ENCODE data around the gene ANXA11.
A peak's percentile ranks its signal among the peaks of the same experiment; 100 is the strongest.
"Not testable (repeated sequence)": the region's sequence is repeated elsewhere in the genome, so short reads cannot be mapped to it uniquely, and the experiment has no call there.

ANXA11 gene

DNA sequence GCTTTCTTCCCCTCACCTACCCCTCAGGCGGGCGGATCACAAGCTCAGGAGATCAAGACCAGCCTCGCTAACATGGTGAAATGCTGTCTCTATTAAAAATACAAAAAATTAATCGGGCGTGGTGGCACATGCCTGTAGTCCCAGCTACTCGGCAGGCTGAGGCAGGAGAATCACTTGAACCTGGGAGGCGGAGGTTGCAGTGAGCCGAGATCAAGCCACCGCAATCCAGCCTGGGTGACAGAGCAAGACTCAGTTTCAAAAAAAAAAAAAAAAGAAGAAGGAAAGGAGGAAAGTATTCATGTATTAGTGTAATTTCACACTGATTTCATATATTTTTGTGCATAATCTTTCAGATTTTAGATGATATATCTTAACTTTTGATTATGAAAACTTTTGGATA is 71.7 kb downstream of the ANXA11 start:
- WGBS, 2 donors (ENCODE audit: extremely low coverage in 2 of 2, insufficient read length in 2 of 2, insufficient replicate concordance in 1 of 2): no CpG with 5 or more reads among the region's 9 CpGs
- DNase-seq (ENCODE audit: low spot score); H3K4me2 ChIP-seq (ENCODE audit: insufficient read depth, low read length, poor library complexity, severe bottlenecking); H3K27ac ChIP-seq (replicated peaks; ENCODE audit: low read length); H3K4ac ChIP-seq (ENCODE audit: low read length); H3K18ac ChIP-seq (ENCODE audit: low read length); H2BK15ac ChIP-seq (ENCODE audit: low read length); H3K23ac ChIP-seq (ENCODE audit: low read depth, low read length, poor library complexity); H2AFZ ChIP-seq (ENCODE audit: low read length); H3K36me3 ChIP-seq (replicated peaks in 1 of 2; ENCODE audit: control insufficient read depth in 2 of 2, insufficient read depth in 2 of 2, low read length in 2 of 2); H2BK12ac ChIP-seq (ENCODE audit: low read length); H2BK120ac ChIP-seq (ENCODE audit: low read depth, low read length); H4K91ac ChIP-seq (ENCODE audit: low read depth, low read length, poor library complexity); H3K9ac ChIP-seq (ENCODE audit: low read depth, low read length, poor library complexity); H2AK5ac ChIP-seq (ENCODE audit: low read depth, low read length); H3K79me1 ChIP-seq (ENCODE audit: low read depth, low read length); H3K14ac ChIP-seq (ENCODE audit: low read length); H3K9me3 ChIP-seq (replicated peaks in 1 of 2; ENCODE audit: control insufficient read depth in 2 of 2, insufficient read depth in 1 of 2, low read depth in 1 of 2, low read length in 2 of 2); H4K8ac ChIP-seq (ENCODE audit: low read depth, low read length); H2BK5ac ChIP-seq (ENCODE audit: low read length); H3K4me3 ChIP-seq (ENCODE audit: low read length in 2 of 2): not testable (repeated sequence)
- H3K4me1 ChIP-seq (ENCODE audit: control insufficient read depth in 2 of 2, insufficient read depth in 1 of 2, low read depth in 1 of 2, low read length in 2 of 2): peaks cover 4 to 10% of the 10 kb centered on the region in 2 donors
- peaks cover 0 to 38% (median 12%) of the 10 kb centered on the region in 3 experiments for H3K27me3 ChIP-seq (ENCODE audit: control insufficient read depth in 3 of 3, insufficient read depth in 3 of 3, low read depth in 1 of 3, low read length in 3 of 3)

DNA sequence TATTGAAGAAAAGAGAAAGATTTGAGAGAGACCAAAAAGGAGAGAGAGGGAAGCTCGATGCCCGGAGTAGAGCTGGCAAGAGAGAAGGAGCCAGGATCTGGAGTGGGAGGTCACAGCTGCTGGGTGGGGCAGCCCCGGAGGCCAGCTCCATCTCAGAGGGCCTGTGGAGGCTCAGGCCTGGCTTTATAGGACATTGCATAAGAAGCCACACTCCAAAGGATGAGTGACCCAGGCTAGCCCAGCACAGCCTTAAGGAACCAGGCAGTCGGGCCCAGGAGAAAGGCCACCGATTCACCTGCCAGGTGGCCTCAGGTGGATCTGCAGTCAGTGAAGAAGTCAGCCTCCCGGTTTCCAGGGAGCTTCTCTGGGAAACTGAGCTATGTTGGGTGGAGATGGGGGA is 72.1 kb downstream of the ANXA11 start:
- no peak overlapping the region for H3K27ac ChIP-seq (replicated peaks; ENCODE audit: low read length)

GRCh38 chr10:80132299-80133139 is 72.8 kb downstream of the ANXA11 start, which contains the start of gene PLAC9:
Gene PLAC9 (plus strand): TSS chr10:80132730. CDS start chr10:80132763, 33 bp downstream.
- peak within 1 kb of the TSS; percentile 43 for H3K23ac ChIP-seq (ENCODE audit: low read depth, low read length, poor library complexity)
- no peak within 1 kb of the TSS for H2BK120ac ChIP-seq (ENCODE audit: low read depth, low read length)
- no peaks in the 10 kb centered on the region for H3K36me3 ChIP-seq (replicated peaks in 1 of 2; ENCODE audit: control insufficient read depth in 2 of 2, insufficient read depth in 2 of 2, low read length in 2 of 2)
- no peak within 1 kb of the TSS for H4K91ac ChIP-seq (ENCODE audit: low read depth, low read length, poor library complexity)
- peak; percentile 35 for DNase-seq (ENCODE audit: low spot score)
- H2AK5ac ChIP-seq (ENCODE audit: low read depth, low read length): no peak within 1 kb of the TSS
- H2BK5ac ChIP-seq (ENCODE audit: low read length): no peak within 1 kb of the TSS
- peak within 1 kb of the TSS; percentile 38 for H3K14ac ChIP-seq (ENCODE audit: low read length)
- H3K27me3 ChIP-seq (ENCODE audit: control insufficient read depth in 3 of 3, insufficient read depth in 3 of 3, low read depth in 1 of 3, low read length in 3 of 3): peaks cover 0 to 38% (median 12%) of the 10 kb centered on the region in 3 experiments
- no peaks in the 10 kb centered on the region for H3K9me3 ChIP-seq (replicated peaks in 1 of 2; ENCODE audit: control insufficient read depth in 2 of 2, insufficient read depth in 1 of 2, low read depth in 1 of 2, low read length in 2 of 2)
- H2BK12ac ChIP-seq (ENCODE audit: low read length): peak within 1 kb of the TSS; percentile 58
- H3K4ac ChIP-seq (ENCODE audit: low read length): no peak within 1 kb of the TSS
- peak within 1 kb of the TSS; percentile 60 for H3K9ac ChIP-seq (ENCODE audit: low read depth, low read length, poor library complexity)
- no CpG with 5 or more reads among the region's 58 CpGs for WGBS, 2 donors (ENCODE audit: extremely low coverage in 2 of 2, insufficient read length in 2 of 2, insufficient replicate concordance in 1 of 2)
- H3K79me1 ChIP-seq (ENCODE audit: low read depth, low read length): no peaks in the 10 kb centered on the region
- H3K4me1 ChIP-seq (ENCODE audit: control insufficient read depth in 2 of 2, insufficient read depth in 1 of 2, low read depth in 1 of 2, low read length in 2 of 2): peaks cover 4% of the 10 kb centered on the region in 2 donors
- peak within 1 kb of the TSS; percentile 33 to 76 for H3K4me3 ChIP-seq (ENCODE audit: low read length in 2 of 2)
- no peak within 1 kb of the TSS for H3K27ac ChIP-seq (replicated peaks; ENCODE audit: low read length)
- H3K18ac ChIP-seq (ENCODE audit: low read length): peak within 1 kb of the TSS; percentile 90
- H4K8ac ChIP-seq (ENCODE audit: low read depth, low read length): no peak within 1 kb of the TSS
- H2AFZ ChIP-seq (ENCODE audit: low read length): peak within 1 kb of the TSS; percentile 91
- H3K4me2 ChIP-seq (ENCODE audit: insufficient read depth, low read length, poor library complexity, severe bottlenecking): peak within 1 kb of the TSS; percentile 86
- peak within 1 kb of the TSS; percentile 58 for H2BK15ac ChIP-seq (ENCODE audit: low read length)

More for the DNA sequence above, 72.1 kb downstream of the ANXA11 start:
- Histone ChIP-seq H2AK5ac (ENCODE audit: low read depth, low read length) (no peak overlapping the region), H3K36me3 (replicated peaks in 1 of 2; ENCODE audit: control insufficient read depth in 2 of 2, insufficient read depth in 2 of 2, low read length in 2 of 2) (no peaks in the 10 kb centered on the region), H2BK5ac (ENCODE audit: low read length) (no peak overlapping the region), H2BK15ac (ENCODE audit: low read length) (no peak overlapping the region), H3K14ac (ENCODE audit: low read length) (no peak overlapping the region), H3K79me1 (ENCODE audit: low read depth, low read length) (no peaks in the 10 kb centered on the region), H3K23ac (ENCODE audit: low read depth, low read length, poor library complexity) (no peak overlapping the region), H3K18ac (ENCODE audit: low read length) (no peak overlapping the region), H2AFZ (ENCODE audit: low read length) (peak overlapping the region; percentile 91), H3K4me2 (ENCODE audit: insufficient read depth, low read length, poor library complexity, severe bottlenecking) (no peak overlapping the region), H3K4ac (ENCODE audit: low read length) (no peak overlapping the region), H4K91ac (ENCODE audit: low read depth, low read length, poor library complexity) (no peak overlapping the region), H3K4me3 (ENCODE audit: low read length in 2 of 2) (no peak overlapping the region), H2BK120ac (ENCODE audit: low read depth, low read length) (no peak overlapping the region), H2BK12ac (ENCODE audit: low read length) (no peak overlapping the region), H3K4me1 (ENCODE audit: control insufficient read depth in 2 of 2, insufficient read depth in 1 of 2, low read depth in 1 of 2, low read length in 2 of 2) (peaks cover 4 to 9% of the 10 kb centered on the region in 2 donors), H4K8ac (ENCODE audit: low read depth, low read length) (no peak overlapping the region), H3K9me3 (replicated peaks in 1 of 2; ENCODE audit: control insufficient read depth in 2 of 2, insufficient read depth in 1 of 2, low read depth in 1 of 2, low read length in 2 of 2) (no peaks in the 10 kb centered on the region), H3K9ac (ENCODE audit: low read depth, low read length, poor library complexity) (no peak overlapping the region), H3K27me3 (ENCODE audit: control insufficient read depth in 3 of 3, insufficient read depth in 3 of 3, low read depth in 1 of 3, low read length in 3 of 3) (peaks cover 0 to 38% (median 12%) of the 10 kb centered on the region in 3 experiments)
- DNase-seq (ENCODE audit: low spot score): no peak
- no CpG with 5 or more reads among the region's 6 CpGs for WGBS, 2 donors (ENCODE audit: extremely low coverage in 2 of 2, insufficient read length in 2 of 2, insufficient replicate concordance in 1 of 2)

GRCh38 chr10:80131499-80131901 is 73.8 kb downstream of the ANXA11 start:
- no peak overlapping the region for H3K27ac ChIP-seq (replicated peaks; ENCODE audit: low read length)
- no peak overlapping the region for H3K9ac ChIP-seq (ENCODE audit: low read depth, low read length, poor library complexity)
- H3K36me3 ChIP-seq (replicated peaks in 1 of 2; ENCODE audit: control insufficient read depth in 2 of 2, insufficient read depth in 2 of 2, low read length in 2 of 2): no peaks in the 10 kb centered on the region
- H2BK15ac ChIP-seq (ENCODE audit: low read length): no peak overlapping the region
- H2AK5ac ChIP-seq (ENCODE audit: low read depth, low read length): no peak overlapping the region
- no peak overlapping the region for H2BK12ac ChIP-seq (ENCODE audit: low read length)
- H2AFZ ChIP-seq (ENCODE audit: low read length): no peak overlapping the region
- no peak overlapping the region for H2BK5ac ChIP-seq (ENCODE audit: low read length)
- no peak overlapping the region for H3K4me2 ChIP-seq (ENCODE audit: insufficient read depth, low read length, poor library complexity, severe bottlenecking)
- no peak overlapping the region for H3K4me3 ChIP-seq (ENCODE audit: low read length in 2 of 2)
- no peak overlapping the region for H3K4ac ChIP-seq (ENCODE audit: low read length)
- no peaks in the 10 kb centered on the region for H3K79me1 ChIP-seq (ENCODE audit: low read depth, low read length)
- H4K8ac ChIP-seq (ENCODE audit: low read depth, low read length): no peak overlapping the region
- no peaks in the 10 kb centered on the region for H3K9me3 ChIP-seq (replicated peaks in 1 of 2; ENCODE audit: control insufficient read depth in 2 of 2, insufficient read depth in 1 of 2, low read depth in 1 of 2, low read length in 2 of 2)
- H3K4me1 ChIP-seq (ENCODE audit: control insufficient read depth in 2 of 2, insufficient read depth in 1 of 2, low read depth in 1 of 2, low read length in 2 of 2): peaks cover 2 to 3% of the 10 kb centered on the region in 2 donors
- no peak overlapping the region for H4K91ac ChIP-seq (ENCODE audit: low read depth, low read length, poor library complexity)
- H3K23ac ChIP-seq (ENCODE audit: low read depth, low read length, poor library complexity): no peak overlapping the region
- no peak for DNase-seq (ENCODE audit: low spot score)
- no peak overlapping the region for H3K18ac ChIP-seq (ENCODE audit: low read length)
- peaks cover 0 to 41% (median 12%) of the 10 kb centered on the region in 3 experiments for H3K27me3 ChIP-seq (ENCODE audit: control insufficient read depth in 3 of 3, insufficient read depth in 3 of 3, low read depth in 1 of 3, low read length in 3 of 3)
- H2BK120ac ChIP-seq (ENCODE audit: low read depth, low read length): no peak overlapping the region
- no peak overlapping the region for H3K14ac ChIP-seq (ENCODE audit: low read length)
- no CpG with 5 or more reads among the region's 6 CpGs for WGBS, 2 donors (ENCODE audit: extremely low coverage in 2 of 2, insufficient read length in 2 of 2, insufficient replicate concordance in 1 of 2)

Measured in neuronal stem cell (in vitro differentiated cells).